Measurements from ENCODE around the gene SNAP25. TPM values are rescaled to one million over a fixed set of nuclear protein-coding genes. Genes with fewer than 3 reads are reported as not detected.

SNAP25 gene
- total RNA-seq, 3 donors from 2014 or later = 0.80 to 10.5 (median 1.1) TPM

GRCh38 chr20:10250902-10251301 lies 32.3 kb downstream of the SNAP25 start:
- intact Hi-C loops (cut with DNase I, micrococcal nuclease) = no loop called here
- H3K4me1 ChIP-seq (ENCODE audit: low read depth) = peaks cover 4% of the 10 kb centered on the region
- H3K9me3 ChIP-seq = no peaks in the 10 kb centered on the region
- no peak overlapping the region for H3K4me3 ChIP-seq
- DNase-seq (no peak), ATAC-seq (peak; percentile 93)
- TF ChIP-seq CTCF (IDR thresholded peaks at IDR 0.05) = no peak
- H3K36me3 ChIP-seq (ENCODE audit: low read depth) = no peaks in the 10 kb centered on the region

DNA sequence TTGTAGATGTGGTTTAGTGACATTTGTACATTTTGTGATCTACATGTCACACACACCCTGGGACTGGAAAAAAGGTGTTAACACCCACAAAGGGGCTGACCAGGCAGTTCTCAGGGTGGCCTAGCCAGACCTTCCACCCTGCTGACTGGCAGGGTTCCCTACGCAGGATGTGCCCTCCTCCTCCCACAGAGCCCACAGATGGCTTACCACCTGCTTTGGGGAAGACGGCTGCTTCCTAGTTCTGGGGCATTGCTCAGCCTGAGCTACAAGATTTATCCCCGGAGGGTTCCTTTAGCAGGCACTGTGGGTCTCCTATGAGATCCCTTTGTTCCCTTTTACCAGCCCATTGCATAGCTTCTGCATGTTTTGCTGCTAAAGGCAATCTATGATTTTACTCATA lies 35.1 kb downstream of the SNAP25 start:
- intact Hi-C loops (cut with DNase I, micrococcal nuclease) = no loop called here
- Histone ChIP-seq H3K9me3 (no peaks in the 10 kb centered on the region), H3K4me1 (ENCODE audit: low read depth) (peaks cover 4% of the 10 kb centered on the region), H3K36me3 (ENCODE audit: low read depth) (no peaks in the 10 kb centered on the region), H3K4me3 (no peak overlapping the region)
- TF ChIP-seq CTCF (IDR thresholded peaks at IDR 0.05) = no peak
- no peak for DNase-seq
- ATAC-seq = no peak

DNA sequence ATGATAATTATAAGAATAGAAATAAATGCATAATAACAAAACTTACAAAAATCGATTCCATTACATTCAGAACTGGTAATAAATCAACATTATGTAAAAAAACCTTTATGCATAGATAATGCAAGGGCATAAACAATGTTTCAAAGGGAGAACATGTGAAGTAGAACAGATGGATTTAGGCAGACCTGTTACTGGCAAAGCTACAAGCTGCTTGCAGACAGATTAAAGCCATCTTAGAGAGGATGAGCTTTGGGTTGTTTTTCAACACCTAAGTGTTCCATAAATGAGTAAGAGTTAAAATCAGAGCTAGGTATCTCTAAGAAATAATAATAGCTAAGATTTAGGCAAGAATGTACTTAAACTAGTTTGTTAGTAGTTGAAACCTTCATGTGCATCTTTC lies 37.2 kb downstream of the SNAP25 start:
- no peaks in the 10 kb centered on the region for H3K4me1 ChIP-seq (ENCODE audit: low read depth)
- TF ChIP-seq CTCF (IDR thresholded peaks at IDR 0.05) = no peak
- intact Hi-C loops (cut with DNase I, micrococcal nuclease) = no loop called here
- no peak for ATAC-seq
- no peak for DNase-seq
- no peaks in the 10 kb centered on the region for H3K9me3 ChIP-seq
- no peaks in the 10 kb centered on the region for H3K36me3 ChIP-seq (ENCODE audit: low read depth)
- H3K4me3 ChIP-seq = no peak overlapping the region

GRCh38 chr20:10259166-10259565 lies 40.5 kb downstream of the SNAP25 start:
- ATAC-seq = no peak

DNA sequence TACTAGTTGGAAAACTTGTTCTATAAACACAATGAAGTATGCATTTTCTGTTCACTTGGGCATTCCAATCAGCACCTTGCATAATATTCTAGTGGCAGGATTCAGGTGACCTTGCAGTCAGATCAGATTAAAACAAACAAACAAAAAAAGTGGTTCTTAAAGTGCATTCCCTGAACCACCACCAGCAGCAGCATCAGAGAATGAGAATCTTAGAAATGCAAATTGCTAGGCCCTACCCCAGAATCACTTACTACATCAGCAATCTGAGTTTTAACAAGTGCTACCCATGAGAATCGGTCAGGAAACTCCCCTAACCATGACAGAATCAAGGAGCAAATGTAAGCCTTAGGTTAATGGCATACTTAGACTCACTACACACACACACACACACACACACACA lies 41.7 kb downstream of the SNAP25 start:
- Histone ChIP-seq H3K4me1 (ENCODE audit: low read depth) (no peaks in the 10 kb centered on the region), H3K4me3 (no peak overlapping the region), H3K9me3 (no peaks in the 10 kb centered on the region), H3K36me3 (ENCODE audit: low read depth) (no peaks in the 10 kb centered on the region)
- no peak for TF ChIP-seq CTCF (IDR thresholded peaks at IDR 0.05)
- ATAC-seq = no peak
- intact Hi-C loops (cut with DNase I, micrococcal nuclease) = no loop called here
- no peak for DNase-seq

More at GRCh38 chr20:10259166-10259565, 40.5 kb downstream of the SNAP25 start:
- Histone ChIP-seq H3K4me1 (ENCODE audit: low read depth) (no peaks in the 10 kb centered on the region), H3K4me3 (no peak overlapping the region), H3K36me3 (ENCODE audit: low read depth) (no peaks in the 10 kb centered on the region), H3K9me3 (no peaks in the 10 kb centered on the region)
- intact Hi-C loops (cut with DNase I, micrococcal nuclease) = no loop called here
- no peak for TF ChIP-seq CTCF (IDR thresholded peaks at IDR 0.05)
- DNase-seq = no peak

DNA sequence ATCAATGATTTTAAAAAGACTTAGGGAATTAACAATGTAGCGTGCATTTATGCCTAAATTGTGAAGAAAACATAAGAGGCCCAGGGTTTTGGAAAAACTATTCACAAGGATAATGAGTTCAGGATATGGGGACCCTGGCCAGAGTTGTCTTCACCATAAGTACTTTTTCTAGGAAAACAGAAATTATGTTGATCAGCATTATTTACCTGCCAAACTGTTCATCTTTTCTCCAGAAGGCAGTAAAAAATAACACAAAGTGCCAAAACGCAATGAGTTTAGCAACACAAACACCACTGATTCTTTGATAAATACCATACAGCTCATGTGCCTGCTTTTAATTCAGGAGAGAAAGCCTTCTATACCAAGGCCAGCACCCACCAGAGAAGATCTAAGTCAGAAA lies 43.1 kb downstream of the SNAP25 start:
- Histone ChIP-seq H3K4me1 (ENCODE audit: low read depth) (no peaks in the 10 kb centered on the region), H3K36me3 (ENCODE audit: low read depth) (no peaks in the 10 kb centered on the region), H3K4me3 (no peak overlapping the region), H3K9me3 (no peaks in the 10 kb centered on the region)
- TF ChIP-seq CTCF (IDR thresholded peaks at IDR 0.05) = no peak
- ATAC-seq = no peak
- intact Hi-C loops (cut with DNase I, micrococcal nuclease) = no loop called here
- no peak for DNase-seq
